Hepatocyte (in vitro differentiated cells): ENCODE data around the gene CASKIN2.

Source experiments
- EZH2 ChIP-seq: fragments of 200-600 bp; sonication (generic); IDR thresholded peaks from 2 replicates; pipeline ENCODE4 v1.6.1; 2016; ENCODE audit warnings: antibody characterized with exemption, mild to moderate bottlenecking, borderline replicate concordance
- EZH2phosphoT487 ChIP-seq: fragments of 200-600 bp; sonication (generic); IDR thresholded peaks from one replicate; pipeline ENCODE4 v1.6.1; 2018; ENCODE audit warnings: antibody characterized with exemption, mild to moderate bottlenecking, low read depth, moderate library complexity; ENCODE audit not compliant: unreplicated experiment, severe bottlenecking
- TF ChIP-seq, protein P1 (sequence below): fragments of 200-600 bp; sonication (generic); IDR thresholded peaks from 2 replicates; pipeline ENCODE4 v1.5.1; 2016; ENCODE audit warnings: antibody characterized with exemption, mild to moderate bottlenecking; ENCODE audit not compliant: poor library complexity

DNA sequence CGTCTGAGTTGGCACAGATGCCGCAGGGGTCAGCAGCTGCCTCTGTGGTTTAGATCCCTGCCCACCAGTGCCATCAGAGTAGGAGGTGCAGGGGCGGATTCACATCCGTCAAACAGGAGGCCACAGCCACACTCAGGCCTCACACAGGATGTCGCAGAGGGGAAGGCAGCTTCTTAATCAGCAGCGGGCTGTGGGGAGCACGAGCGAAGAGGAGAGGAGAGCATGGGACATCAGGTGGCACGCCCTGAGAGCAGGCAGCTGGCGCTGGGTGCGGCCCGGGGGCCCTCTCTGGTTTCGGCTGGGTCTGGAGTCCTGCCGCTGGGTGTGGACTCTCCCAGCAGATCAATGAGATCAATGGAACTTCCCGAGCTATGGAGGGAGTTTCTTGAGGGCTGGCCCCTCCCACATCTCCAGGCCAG, 19.8 kb upstream of the CASKIN2 start:
- TF ChIP-seq EZH2phosphoT487: no peak
- TF ChIP-seq, protein P1, sequence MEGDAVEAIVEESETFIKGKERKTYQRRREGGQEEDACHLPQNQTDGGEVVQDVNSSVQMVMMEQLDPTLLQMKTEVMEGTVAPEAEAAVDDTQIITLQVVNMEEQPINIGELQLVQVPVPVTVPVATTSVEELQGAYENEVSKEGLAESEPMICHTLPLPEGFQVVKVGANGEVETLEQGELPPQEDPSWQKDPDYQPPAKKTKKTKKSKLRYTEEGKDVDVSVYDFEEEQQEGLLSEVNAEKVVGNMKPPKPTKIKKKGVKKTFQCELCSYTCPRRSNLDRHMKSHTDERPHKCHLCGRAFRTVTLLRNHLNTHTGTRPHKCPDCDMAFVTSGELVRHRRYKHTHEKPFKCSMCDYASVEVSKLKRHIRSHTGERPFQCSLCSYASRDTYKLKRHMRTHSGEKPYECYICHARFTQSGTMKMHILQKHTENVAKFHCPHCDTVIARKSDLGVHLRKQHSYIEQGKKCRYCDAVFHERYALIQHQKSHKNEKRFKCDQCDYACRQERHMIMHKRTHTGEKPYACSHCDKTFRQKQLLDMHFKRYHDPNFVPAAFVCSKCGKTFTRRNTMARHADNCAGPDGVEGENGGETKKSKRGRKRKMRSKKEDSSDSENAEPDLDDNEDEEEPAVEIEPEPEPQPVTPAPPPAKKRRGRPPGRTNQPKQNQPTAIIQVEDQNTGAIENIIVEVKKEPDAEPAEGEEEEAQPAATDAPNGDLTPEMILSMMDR: no peak
- TF ChIP-seq EZH2: no peak
